SKM-1 (cell line): Measurements from ENCODE around the gene ANGPTL7.
"Not testable (repeated sequence)": the region's sequence is repeated elsewhere in the genome, so short reads cannot be mapped to it uniquely, and the experiment has no call there.

Source experiments
- DNase-seq: peaks from one replicate; lab custom pipeline; 2025; ENCODE audit not compliant: unreplicated experiment; lab: John Stamatoyannopoulos, UW

ANGPTL7 gene

DNA sequence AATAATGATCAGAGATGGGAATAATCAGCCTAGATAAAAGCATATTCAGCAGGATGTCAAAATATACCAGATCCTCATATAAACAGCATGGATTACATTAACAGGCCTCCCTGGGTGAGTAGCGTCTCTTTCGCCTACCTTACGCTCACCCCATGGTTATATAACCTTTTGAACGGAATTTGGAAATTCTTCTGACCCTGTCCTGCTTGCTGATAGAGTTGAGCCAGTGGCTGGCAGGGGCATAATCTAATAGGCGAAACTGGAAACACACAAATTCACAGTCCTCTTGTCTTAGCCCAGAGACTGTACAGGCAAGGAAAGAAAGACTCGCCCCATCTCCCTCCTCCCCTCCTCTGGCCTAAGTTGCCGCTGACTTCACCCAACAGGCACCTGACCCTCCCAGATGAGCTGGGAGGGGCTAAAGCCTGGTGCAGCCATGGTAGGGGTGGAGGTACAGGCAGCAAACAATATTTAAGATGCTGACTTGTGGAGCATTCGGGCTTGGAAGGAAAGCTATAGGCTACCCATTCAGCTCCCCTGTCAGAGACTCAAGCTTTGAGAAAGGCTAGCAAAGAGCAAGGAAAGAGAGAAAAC lies at the start of gene ANGPTL7:
ANGPTL7 (plus strand) TSS at position 498 of the 594 bp plus-strand sequence. CDS start 225 bp downstream, outside the sequence.
- no peak for DNase-seq

DNA sequence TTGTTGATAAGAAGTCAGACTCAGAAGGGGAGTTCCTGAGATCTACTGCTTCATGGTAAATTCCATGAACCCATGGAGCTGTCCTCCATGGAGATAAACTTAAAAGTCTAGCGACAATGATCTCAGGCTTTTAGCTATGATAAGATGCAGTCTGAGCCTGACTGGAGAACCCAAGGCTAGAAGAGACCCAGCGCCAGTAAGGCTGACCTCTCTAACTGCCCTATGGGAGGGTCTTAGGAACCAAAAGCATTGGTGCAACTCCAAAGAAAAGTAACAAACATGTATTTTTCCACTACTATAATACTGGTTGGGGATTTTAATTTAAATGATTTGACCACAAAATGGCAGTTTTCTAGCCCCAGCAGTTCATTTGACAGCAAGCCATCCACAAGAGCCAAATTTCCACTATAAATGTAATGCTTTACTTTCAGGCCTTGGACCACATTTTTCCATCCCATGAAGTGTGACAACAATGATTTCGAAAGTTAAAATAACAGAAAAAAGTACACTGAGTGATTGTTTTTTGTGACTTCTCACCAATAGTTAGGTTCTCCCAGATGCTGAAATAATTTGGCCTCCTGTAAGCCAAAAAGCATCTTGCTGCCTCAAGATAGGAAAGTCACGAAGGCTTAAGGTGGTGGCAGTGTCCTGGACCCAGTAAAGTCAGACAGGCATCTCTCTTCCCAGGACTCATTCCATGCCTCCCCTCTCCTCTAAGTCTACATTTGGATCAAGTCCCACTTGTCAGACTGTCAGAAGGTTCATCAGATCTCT lies 46.4 kb upstream of the ANGPTL7 start:
- no peak for DNase-seq

DNA sequence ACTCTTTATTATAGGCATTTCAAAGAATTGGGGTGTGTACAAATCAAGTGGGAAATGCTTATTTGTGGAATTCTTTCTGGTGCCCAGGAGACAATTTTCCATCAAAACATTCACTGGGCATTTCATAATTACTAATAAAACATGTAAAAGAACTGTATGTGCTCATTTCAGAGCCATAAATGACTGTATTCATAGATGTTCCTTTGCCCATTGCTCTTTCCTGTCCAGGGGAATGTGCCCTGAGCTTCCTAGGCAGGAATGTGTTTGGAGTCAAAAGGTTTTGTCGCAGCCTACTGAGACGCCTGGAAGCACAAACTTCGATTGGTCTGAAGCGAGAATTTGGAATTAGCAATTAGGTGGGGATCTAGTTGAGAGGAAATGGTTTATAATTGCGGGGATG lies 45.8 kb upstream of the ANGPTL7 start:
- no peak for DNase-seq

DNA sequence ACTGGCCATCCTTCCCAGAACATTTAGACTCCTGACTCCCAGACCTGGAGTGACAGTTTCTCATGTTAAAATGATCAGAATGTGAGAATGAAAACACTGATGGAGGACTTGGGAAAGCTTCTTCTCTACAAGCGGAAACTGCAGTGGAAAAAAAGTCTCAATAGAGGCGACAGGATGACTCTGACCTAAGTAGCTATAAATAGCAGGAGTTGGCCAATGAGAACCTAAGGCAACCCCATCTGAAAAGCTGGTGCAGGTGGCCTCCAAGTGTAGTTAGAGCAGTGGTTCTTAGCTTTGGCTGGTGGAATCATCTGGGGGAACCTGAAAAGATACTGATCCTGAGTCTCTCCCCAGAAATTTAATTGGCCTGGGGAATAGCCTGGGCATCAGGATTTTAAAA lies 45.2 kb upstream of the ANGPTL7 start:
- no peak for DNase-seq

- no peak for DNase-seq
Observed at GRCh38 chr1:11144570-11145256, 44.4 kb upstream of the ANGPTL7 start.

GRCh38 chr1:11145741-11146140 lies 43.4 kb upstream of the ANGPTL7 start:
- DNase-seq, result no peak

- DNase-seq, result no peak
Observed at GRCh38 chr1:11147197-11147770, 41.9 kb upstream of the ANGPTL7 start.

- DNase-seq, result no peak
Observed at GRCh38 chr1:11150326-11150725, 38.8 kb upstream of the ANGPTL7 start.

GRCh38 chr1:11151114-11151513 lies 38.0 kb upstream of the ANGPTL7 start:
- DNase-seq, result peak; percentile 5

- no peak for DNase-seq
Observed at GRCh38 chr1:11151826-11152612, 37.1 kb upstream of the ANGPTL7 start.

- no peak for DNase-seq
Observed at GRCh38 chr1:11152755-11153154, 36.4 kb upstream of the ANGPTL7 start.

GRCh38 chr1:11153184-11153583 lies 36.0 kb upstream of the ANGPTL7 start:
- no peak for DNase-seq

DNA sequence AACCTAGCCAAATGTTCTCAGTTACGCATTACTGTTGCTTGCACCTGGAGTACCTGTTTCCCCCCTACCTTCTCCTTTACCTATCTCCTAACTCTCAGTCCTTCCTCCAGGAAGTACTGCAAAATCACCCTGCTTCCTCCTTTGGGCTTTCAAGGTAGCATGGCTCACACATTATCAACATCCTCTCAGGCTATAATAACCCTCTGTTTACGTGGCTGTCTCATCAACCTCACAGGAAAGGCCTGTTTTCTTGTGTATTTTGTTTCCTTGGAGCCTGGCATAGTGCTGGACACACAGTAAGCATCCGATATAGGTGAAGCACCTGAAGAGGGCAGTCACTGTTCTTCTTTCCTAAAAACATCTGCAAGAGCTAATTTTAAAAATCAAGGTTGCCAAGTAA lies 32.7 kb upstream of the ANGPTL7 start:
- DNase-seq, result no peak

- no peak for DNase-seq
Observed at GRCh38 chr1:11156963-11157362, 32.2 kb upstream of the ANGPTL7 start.

DNA sequence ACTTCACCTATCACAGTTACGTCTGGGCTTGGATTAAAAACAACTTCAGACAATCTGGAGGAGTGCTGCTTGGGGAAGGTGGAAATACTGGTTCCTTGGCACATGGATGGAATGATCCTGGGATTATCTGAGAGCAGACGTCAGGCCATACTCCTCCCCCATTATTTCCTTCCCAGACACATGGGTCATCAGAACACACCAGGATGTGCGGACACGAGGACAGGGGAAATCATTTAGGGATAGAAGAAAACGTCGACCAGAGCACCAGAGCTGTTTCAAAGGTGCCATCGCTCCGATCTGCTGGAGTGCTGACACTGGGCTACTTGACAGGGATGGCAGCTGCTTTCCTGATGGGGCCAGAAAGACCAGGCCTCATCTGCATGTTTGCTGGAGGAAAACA lies 31.8 kb upstream of the ANGPTL7 start:
- DNase-seq, result no peak

- no peak for DNase-seq
Observed at GRCh38 chr1:11157867-11158266, 31.3 kb upstream of the ANGPTL7 start.

GRCh38 chr1:11158291-11158690 lies 30.9 kb upstream of the ANGPTL7 start:
- DNase-seq, result no peak

DNA sequence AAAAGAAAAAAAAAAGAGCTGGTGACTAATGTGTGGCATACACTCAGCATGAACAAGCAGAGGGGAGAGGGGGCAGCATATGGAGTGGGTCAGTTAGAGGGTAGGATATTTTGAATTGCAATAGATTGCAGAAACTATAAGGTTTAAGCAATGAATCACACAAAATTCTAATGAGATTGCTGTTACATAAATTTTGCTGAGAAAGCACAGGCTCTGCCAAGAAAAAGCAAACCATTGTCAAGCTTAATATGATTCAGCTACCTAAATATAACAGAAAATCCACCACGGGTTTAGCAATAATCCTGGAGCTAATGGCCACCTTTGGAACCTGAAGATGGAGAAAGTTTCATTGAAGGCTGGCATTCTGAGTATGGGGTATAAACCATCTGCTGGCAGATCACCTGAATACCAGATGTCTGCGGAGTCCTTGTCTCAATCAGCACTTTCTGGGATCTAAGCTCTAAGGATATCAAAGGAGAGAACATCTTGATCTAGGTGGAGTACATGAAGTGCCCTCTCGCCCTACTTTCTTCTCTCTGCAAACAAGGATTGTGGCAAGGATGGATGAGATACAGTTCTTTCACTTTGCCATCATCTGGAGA lies 30.3 kb upstream of the ANGPTL7 start:
- DNase-seq, result no peak

GRCh38 chr1:11162752-11163151 lies 26.4 kb upstream of the ANGPTL7 start:
- not testable (repeated sequence) for DNase-seq

DNA sequence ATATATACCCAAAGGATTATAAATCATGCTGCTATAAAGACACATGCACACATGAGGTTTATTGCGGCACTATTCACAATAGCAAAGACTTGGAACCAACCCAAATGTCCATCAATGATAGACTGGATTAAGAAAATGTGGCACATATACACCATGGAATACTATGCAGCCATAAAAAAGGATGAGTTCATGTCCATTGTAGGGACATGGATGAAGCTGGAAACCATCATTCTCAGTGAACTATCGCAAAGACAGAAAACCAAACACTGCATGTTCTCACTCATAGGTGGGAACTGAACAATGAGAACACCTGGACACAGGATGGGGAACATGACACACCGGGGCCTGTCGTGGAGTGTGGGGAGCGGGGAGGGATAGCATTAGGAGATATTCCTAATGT lies 22.4 kb upstream of the ANGPTL7 start:
- not testable (repeated sequence) for DNase-seq

- no peak for DNase-seq
Observed at GRCh38 chr1:11168731-11169130, 20.4 kb upstream of the ANGPTL7 start.
